Ishikawa (cell line): ENCODE measurements around the gene CABLES1.

Experiments used
- CEBPB ChIP-seq: IDR thresholded peaks from 2 replicates; pipeline ENCODE4 v1.6.1; 2012
- CREB1 ChIP-seq: IDR thresholded peaks from 2 replicates; pipeline ENCODE4 v1.6.1; 2012; ENCODE audit warnings: low read depth
- EGR1 ChIP-seq: IDR thresholded peaks from 2 replicates; pipeline ENCODE4 v1.6.1; 2012
- EP300 ChIP-seq: IDR thresholded peaks from 2 replicates; pipeline ENCODE4 v1.6.1; 2012; ENCODE audit warnings: borderline replicate concordance
- FOXM1 ChIP-seq: IDR thresholded peaks from 2 replicates; pipeline ENCODE4 v1.6.1; 2012; ENCODE audit warnings: low read depth, borderline replicate concordance
- NFIC ChIP-seq: IDR thresholded peaks from 2 replicates; pipeline ENCODE4 v1.6.1; 2012
- RAD21 ChIP-seq: IDR thresholded peaks from 2 replicates; pipeline ENCODE4 v1.6.1; 2012; ENCODE audit warnings: low read depth
- TAF1 ChIP-seq: IDR thresholded peaks from 2 replicates; pipeline ENCODE4 v1.6.1; 2012; ENCODE audit warnings: low read depth, mild to moderate bottlenecking
- TCF12 ChIP-seq: IDR thresholded peaks from 2 replicates; pipeline ENCODE4 v1.6.1; 2012; ENCODE audit warnings: low read depth
- TEAD4 ChIP-seq: IDR thresholded peaks from 2 replicates; pipeline ENCODE4 v1.6.1; 2012
- YY1 ChIP-seq: IDR thresholded peaks from 2 replicates; pipeline ENCODE4 v1.6.1; 2012; ENCODE audit warnings: low read depth
- ZBTB7A ChIP-seq: IDR thresholded peaks from 2 replicates; pipeline ENCODE4 v1.6.1; 2012; ENCODE audit warnings: low read depth
- TF ChIP-seq, protein P1 (sequence below): IDR thresholded peaks from 2 replicates; pipeline ENCODE4 v1.6.1; 2012; ENCODE audit warnings: low read depth, mild to moderate bottlenecking
- TF ChIP-seq, protein P2 (sequence below): IDR thresholded peaks from 2 replicates; pipeline ENCODE4 v1.6.1; 2012
- TF ChIP-seq, protein P3 (sequence below): IDR thresholded peaks from 2 replicates; pipeline ENCODE4 v1.6.1; 2012

Gene CABLES1

DNA sequence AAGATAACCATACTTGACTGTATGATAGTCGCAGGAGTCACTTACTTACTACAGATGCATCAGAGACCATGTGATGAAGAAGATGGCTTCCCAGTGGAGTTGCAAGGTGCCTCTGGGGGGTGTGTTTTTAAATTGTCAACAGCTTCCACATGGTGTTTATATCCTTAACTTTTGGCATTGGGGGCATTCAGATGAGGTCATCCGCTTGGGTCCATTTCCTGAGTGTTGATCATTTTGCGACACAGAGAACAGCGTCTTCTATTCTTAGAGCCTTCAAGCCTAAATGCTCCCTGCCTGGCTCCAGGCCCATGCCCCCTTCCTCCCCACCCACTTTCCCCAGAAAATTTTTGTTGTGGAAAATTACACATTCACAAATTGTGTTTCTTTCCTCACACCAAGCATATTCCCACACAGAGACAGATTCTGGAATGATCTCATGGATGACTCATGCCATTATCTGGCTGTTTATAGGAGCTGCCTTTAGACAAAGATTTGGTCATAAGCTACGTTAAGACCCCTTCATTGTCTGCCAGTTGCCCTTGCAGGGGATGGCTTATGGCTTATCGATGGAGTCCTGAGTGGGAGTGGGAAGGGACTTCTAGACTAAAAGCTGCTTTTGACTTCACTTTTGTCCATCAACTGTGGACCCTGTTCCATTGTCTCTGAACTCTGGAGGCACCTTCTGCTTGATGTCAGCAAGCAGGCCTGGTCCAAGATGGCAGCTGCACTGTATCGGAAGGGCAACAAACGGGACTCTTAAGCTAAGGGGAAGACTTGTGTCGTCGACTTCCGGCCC, 91.8 kb downstream of the CABLES1 start:
- no peak for TF ChIP-seq RAD21

DNA sequence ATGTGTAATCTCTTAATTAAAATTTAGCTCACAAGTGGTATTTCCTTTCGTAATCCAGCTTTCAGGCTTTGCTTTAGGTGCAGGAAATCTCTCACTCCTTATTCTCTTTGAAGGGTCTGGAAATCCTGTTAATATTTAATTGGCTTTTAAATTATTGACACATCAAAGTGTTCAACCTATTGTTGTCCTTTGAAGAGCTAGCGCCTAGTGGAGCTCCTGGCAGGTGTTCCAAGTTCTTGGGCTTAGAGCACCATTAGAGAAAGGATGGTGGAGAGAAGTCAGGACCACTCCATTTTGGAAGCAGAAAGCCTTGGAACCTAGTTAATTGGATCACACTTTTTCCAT, 92.4 kb downstream of the CABLES1 start:
- TF ChIP-seq, protein P1, sequence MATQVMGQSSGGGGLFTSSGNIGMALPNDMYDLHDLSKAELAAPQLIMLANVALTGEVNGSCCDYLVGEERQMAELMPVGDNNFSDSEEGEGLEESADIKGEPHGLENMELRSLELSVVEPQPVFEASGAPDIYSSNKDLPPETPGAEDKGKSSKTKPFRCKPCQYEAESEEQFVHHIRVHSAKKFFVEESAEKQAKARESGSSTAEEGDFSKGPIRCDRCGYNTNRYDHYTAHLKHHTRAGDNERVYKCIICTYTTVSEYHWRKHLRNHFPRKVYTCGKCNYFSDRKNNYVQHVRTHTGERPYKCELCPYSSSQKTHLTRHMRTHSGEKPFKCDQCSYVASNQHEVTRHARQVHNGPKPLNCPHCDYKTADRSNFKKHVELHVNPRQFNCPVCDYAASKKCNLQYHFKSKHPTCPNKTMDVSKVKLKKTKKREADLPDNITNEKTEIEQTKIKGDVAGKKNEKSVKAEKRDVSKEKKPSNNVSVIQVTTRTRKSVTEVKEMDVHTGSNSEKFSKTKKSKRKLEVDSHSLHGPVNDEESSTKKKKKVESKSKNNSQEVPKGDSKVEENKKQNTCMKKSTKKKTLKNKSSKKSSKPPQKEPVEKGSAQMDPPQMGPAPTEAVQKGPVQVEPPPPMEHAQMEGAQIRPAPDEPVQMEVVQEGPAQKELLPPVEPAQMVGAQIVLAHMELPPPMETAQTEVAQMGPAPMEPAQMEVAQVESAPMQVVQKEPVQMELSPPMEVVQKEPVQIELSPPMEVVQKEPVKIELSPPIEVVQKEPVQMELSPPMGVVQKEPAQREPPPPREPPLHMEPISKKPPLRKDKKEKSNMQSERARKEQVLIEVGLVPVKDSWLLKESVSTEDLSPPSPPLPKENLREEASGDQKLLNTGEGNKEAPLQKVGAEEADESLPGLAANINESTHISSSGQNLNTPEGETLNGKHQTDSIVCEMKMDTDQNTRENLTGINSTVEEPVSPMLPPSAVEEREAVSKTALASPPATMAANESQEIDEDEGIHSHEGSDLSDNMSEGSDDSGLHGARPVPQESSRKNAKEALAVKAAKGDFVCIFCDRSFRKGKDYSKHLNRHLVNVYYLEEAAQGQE = no peak
- TF ChIP-seq EP300 (no peak), YY1 (no peak), NFIC (no peak), EGR1 (no peak), FOXM1 (no peak), ZBTB7A (no peak), TCF12 (no peak), TEAD4 (no peak), CREB1 (no peak), RAD21 (no peak)
- TF ChIP-seq, protein P2, sequence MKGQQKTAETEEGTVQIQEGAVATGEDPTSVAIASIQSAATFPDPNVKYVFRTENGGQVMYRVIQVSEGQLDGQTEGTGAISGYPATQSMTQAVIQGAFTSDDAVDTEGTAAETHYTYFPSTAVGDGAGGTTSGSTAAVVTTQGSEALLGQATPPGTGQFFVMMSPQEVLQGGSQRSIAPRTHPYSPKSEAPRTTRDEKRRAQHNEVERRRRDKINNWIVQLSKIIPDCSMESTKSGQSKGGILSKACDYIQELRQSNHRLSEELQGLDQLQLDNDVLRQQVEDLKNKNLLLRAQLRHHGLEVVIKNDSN = no peak
- TF ChIP-seq, protein P3, sequence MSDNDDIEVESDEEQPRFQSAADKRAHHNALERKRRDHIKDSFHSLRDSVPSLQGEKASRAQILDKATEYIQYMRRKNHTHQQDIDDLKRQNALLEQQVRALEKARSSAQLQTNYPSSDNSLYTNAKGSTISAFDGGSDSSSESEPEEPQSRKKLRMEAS = no peak

DNA sequence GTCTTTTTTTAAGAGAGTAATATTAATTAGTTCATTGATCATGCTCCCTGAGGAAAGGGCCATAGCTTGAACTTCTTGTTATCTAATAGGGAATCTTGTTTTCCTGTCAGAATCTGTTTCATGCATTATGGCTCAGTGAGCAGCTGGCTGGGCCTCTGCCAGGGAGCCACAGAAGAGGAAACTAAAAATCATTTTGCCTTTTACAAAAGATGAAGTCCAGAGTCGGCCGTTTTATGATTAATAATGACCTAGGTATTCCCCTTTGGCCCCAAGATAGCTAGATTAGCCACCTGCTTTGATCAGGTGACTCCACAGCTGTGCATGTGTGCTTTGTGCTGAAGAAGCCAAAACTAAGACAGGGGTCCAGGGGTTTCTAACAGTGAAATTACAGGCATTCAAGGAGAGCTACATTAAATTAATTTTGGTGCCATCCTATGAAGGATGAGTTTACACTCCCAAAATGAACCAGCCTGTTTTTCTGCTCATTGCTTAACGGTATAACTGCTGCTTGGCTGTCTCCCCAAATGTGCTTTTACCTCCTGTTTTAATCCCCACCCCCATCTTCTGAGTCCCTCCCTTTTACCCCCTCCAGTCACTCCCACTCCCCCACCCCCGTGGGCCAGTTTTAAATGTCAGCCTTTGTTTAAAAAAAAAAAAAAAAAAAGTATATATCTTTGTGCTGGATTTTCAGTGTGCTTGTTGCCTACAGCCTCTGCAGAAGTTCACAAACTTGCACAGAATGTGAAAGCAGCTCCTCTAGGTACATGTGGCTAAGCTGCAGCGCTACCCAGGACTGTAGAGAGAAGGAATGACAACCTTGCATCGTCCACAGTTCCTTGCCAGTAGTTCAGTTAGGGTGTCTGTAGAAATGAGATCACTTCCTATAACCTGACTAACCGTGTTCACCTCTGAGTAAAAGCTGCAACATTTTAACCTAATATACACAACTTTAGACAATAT, 93.1 kb downstream of the CABLES1 start:
- TF ChIP-seq TAF1 (no peak), NFIC (no peak), RAD21 (no peak), CREB1 (no peak), EGR1 (no peak), YY1 (no peak), ZBTB7A (no peak), TCF12 (no peak)
- TF ChIP-seq, protein P3 = no peak
- TF ChIP-seq, protein P2 = no peak
- TF ChIP-seq, protein P1 = no peak

DNA sequence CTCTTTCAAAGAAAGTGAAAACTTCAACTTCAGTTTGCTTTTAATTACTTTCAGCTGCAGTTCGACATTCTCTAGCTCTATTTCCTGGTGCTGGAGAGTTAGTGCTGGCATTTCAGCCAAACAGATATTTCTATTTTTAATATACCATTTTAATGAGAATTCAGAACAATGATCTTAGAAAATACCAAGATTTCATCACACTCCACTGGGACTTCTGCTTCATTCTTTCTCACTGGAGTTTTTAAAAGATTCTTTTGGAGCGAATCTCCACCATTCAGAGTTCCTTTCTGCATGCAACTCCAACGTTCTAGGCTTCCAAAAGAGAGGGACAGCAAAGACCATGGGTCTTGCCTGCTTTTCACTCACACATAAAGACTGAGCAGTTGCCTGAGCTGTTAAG, 94.2 kb downstream of the CABLES1 start:
- no peak for TF ChIP-seq CEBPB
- no peak for TF ChIP-seq EP300

DNA sequence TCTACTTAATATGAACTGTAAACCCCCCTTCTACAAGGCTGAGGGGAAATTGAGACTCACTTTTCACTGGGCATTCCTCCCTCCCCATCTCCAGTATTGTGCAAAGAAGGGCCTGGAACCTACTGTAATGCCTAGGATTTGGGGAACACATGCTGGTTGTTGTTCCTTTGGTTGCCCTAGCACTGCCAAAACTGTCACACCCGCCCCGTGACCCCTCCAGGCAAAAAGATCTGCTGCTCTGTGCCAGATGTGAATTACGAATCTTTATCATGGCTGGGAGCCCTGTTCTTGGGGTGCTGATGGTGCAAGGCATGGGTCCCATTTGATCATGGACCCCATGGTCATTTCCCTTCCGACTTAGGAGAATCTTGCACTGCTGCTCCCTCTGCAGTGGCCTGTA, 95.4 kb downstream of the CABLES1 start:
- TF ChIP-seq ZBTB7A = no peak
- TF ChIP-seq TAF1 = no peak
- TF ChIP-seq, protein P1 = no peak
- no peak for TF ChIP-seq RAD21
- no peak for TF ChIP-seq EP300
- TF ChIP-seq CREB1 = no peak
- no peak for TF ChIP-seq FOXM1
